Cardiac muscle cell (in vitro differentiated cells and primary cell): ENCODE measurements around the gene ZSCAN21. TPM values are rescaled to one million over a fixed set of nuclear protein-coding genes. Genes with fewer than 3 reads are reported as not detected.

ENCODE experiments used
- DNase-seq, 2 donors: peaks; one replicate each; pipeline versions ENCODE4 v3.0.0 to v3.0.0-alpha.2; 2010 to 2017; ENCODE audit warnings: low read depth in 1 of 2, low spot score in 1 of 2
- H3K27ac ChIP-seq: fragments of 200-600 bp; sonication (generic); 2 replicates; pipeline ENCODE4 v1.5.1; 2016
- H3K27me3 ChIP-seq: fragments of 200-600 bp; sonication (generic); 2 replicates; pipeline ENCODE4 v1.6.0; 2016; ENCODE audit warnings: control low read depth
- H3K36me3 ChIP-seq: fragments of 200-600 bp; sonication (generic); 2 replicates; pipeline ENCODE4 v1.5.1; 2016; ENCODE audit warnings: control low read depth
- H3K4me1 ChIP-seq: fragments of 200-600 bp; sonication (generic); 2 replicates; pipeline ENCODE4 v1.8.1; 2017; ENCODE audit warnings: low read depth, mild to moderate bottlenecking, mixed run types
- H3K4me3 ChIP-seq: fragments of 200-600 bp; sonication (generic); 2 replicates; pipeline ENCODE4 v1.5.1; 2016; ENCODE audit warnings: mild to moderate bottlenecking
- H3K9me3 ChIP-seq: fragments of 200-600 bp; sonication (generic); 2 replicates; pipeline ENCODE4 v1.5.1; 2017; ENCODE audit warnings: low read depth, mild to moderate bottlenecking, control low read depth
- polyA plus RNA-seq: library from polyadenylated mRNA; unstranded; fragments of >200 nt; fragmentation: Nextera tagmentation; extraction: Ambion mirVana; gene quantifications from 2 replicates; pipeline ENCODE4 v1.2.1, GENCODE V29; 2016
- total RNA-seq: library from RNA; depleted of rRNA; stranded (reverse); fragments of >200 nt; gene quantifications from 2 replicates; pipeline ENCODE4 v1.2.3, GENCODE V29; 2016
- TF ChIP-seq, protein P1 (sequence below): IDR thresholded peaks from 2 replicates; pipeline ENCODE4 v1.5.1; 2012; ENCODE audit warnings: low read depth, mild to moderate bottlenecking, low read length

The ZSCAN21 gene
- total and polyA plus RNA-seq, 2 experiments from 2014 or later, result 11.3 to 23.3 TPM

DNA sequence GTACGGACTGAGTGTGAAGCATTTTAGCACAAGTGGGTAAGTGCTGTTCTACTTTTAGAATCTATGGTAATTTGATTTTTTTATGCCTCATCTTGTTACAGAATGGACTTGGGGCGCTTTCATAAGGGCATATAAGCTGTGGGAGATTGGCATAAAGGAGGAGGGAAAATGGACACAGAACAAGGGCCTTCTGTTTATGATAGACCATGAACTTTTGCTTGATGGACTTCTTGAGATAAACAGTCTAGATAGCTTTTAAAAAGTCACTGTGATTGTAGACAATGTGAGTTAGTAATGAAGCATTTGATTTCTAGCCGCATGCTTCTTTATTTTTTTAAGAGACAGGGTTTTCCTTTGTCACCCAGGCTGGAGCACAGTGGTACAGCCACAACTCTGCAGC is 2.0 kb downstream of the ZSCAN21 start:
- TF ChIP-seq, protein P1, sequence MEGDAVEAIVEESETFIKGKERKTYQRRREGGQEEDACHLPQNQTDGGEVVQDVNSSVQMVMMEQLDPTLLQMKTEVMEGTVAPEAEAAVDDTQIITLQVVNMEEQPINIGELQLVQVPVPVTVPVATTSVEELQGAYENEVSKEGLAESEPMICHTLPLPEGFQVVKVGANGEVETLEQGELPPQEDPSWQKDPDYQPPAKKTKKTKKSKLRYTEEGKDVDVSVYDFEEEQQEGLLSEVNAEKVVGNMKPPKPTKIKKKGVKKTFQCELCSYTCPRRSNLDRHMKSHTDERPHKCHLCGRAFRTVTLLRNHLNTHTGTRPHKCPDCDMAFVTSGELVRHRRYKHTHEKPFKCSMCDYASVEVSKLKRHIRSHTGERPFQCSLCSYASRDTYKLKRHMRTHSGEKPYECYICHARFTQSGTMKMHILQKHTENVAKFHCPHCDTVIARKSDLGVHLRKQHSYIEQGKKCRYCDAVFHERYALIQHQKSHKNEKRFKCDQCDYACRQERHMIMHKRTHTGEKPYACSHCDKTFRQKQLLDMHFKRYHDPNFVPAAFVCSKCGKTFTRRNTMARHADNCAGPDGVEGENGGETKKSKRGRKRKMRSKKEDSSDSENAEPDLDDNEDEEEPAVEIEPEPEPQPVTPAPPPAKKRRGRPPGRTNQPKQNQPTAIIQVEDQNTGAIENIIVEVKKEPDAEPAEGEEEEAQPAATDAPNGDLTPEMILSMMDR, result no peak
- DNase-seq, result no peak
- no peaks in the 10 kb centered on the region for H3K27me3 ChIP-seq
- H3K4me1 ChIP-seq, result peaks cover 3% of the 10 kb centered on the region
- H3K36me3 ChIP-seq, result peaks cover 2% of the 10 kb centered on the region
- H3K9me3 ChIP-seq, result no peaks in the 10 kb centered on the region
- H3K27ac ChIP-seq, result no peak overlapping the region
- H3K4me3 ChIP-seq, result no peak overlapping the region

DNA sequence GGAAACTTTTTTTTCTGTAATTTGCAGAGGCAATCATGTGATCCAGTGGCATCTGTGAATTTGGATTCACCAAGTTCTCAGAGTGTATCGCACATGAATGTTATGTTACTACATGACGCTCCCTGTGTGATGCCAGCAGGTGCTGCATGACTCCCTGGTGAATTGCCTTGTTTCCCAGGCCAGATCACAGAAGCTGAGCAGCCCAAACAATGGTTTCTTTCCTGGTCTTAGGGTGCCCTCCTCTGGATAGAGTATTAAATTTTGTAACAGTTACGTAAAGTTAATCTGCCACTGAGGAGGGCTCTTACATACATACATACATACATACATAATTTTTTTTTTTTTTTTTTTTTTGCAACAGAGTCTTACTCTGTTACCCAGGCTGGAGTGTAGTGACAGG is 3.6 kb downstream of the ZSCAN21 start:
- Histone ChIP-seq H3K4me3 (no peak overlapping the region), H3K27me3 (no peaks in the 10 kb centered on the region), H3K36me3 (peaks cover 18% of the 10 kb centered on the region), H3K4me1 (peaks cover 3% of the 10 kb centered on the region), H3K9me3 (no peaks in the 10 kb centered on the region), H3K27ac (no peak overlapping the region)
- TF ChIP-seq, protein P1, result peak; percentile 22
- DNase-seq, result peak; percentile 35 to 78

DNA sequence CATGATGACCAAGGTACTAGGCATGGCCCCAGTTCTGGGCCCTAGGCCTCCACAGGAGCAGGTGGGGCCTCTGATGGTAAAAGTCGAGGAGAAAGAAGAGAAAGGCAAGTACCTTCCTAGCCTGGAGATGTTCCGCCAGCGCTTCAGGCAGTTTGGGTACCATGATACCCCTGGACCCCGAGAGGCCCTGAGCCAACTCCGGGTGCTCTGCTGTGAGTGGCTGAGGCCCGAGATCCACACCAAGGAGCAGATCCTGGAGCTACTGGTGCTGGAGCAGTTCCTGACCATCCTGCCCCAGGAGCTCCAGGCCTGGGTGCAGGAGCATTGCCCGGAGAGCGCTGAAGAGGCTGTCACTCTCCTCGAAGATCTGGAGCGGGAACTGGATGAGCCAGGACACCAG is 7.4 kb downstream of the ZSCAN21 start:
- Histone ChIP-seq H3K4me1 (no peaks in the 10 kb centered on the region), H3K4me3 (no peak overlapping the region), H3K9me3 (no peaks in the 10 kb centered on the region), H3K27me3 (no peaks in the 10 kb centered on the region), H3K27ac (no peak overlapping the region), H3K36me3 (peaks cover 25% of the 10 kb centered on the region)
- TF ChIP-seq, protein P1, result no peak
- no peak for DNase-seq

DNA sequence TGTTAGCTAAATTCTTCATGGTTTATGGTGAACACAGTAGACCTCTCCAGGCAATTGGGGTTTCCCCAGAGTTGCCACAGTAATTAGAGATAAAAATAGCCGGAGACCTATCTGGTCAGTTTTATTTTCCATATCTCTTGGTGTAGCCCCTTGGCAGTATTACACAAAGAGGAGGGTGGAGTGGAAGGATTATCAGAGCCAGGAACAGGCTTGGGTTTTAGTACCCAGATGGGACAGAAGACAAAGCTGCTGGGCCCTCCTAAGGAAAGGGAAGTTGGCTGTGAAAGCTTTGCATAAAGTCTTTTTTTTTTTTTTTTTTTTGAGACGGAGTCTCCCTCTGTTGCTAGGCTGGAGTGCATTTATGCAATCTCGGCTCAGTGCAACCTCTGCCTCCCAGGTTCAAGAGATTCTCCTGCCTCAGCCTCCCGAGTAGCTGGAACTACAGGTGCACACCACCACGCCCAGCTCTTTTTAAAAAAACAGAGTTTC is 9.7 kb downstream of the ZSCAN21 start:
- Histone ChIP-seq H3K36me3 (peaks cover 32% of the 10 kb centered on the region), H3K4me3 (no peak overlapping the region), H3K27me3 (no peaks in the 10 kb centered on the region), H3K9me3 (no peaks in the 10 kb centered on the region), H3K4me1 (no peaks in the 10 kb centered on the region), H3K27ac (no peak overlapping the region)
- TF ChIP-seq, protein P1, result no peak
- DNase-seq, result no peak

DNA sequence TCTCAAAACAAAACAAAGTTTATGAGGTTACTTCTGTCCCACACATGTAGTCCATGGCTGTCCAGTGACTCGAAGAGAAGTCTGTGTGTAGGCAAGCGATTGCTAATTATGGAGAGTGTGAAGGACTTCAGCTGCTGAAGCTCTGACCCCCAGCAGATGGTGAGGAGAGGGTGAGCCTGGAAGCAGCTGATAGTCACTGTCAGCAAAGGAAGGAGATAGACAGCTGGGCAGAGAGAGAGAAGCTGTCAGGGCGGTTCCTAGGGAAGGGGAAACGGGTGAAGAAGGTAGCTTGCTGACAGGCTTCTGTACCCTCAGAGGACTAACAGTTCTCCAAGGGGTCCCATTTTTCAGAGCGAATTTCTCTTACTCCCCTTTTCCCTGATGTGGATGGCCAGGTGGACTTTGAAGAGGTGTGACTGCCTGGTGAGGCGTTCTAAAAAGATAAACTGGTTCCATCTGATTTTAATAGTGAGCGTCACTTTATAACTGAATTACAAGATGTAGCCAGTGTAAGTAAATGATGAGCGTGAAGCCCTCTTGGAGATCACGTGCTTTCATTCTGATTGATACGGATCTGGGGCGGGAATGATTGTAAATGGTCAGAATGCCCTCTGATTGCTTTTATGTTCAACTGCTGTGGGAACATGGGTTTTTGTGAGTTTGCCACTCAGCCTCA is 12.1 kb downstream of the ZSCAN21 start:
- Histone ChIP-seq H3K27me3 (no peaks in the 10 kb centered on the region), H3K36me3 (peaks cover 34% of the 10 kb centered on the region), H3K4me1 (peaks cover 4% of the 10 kb centered on the region), H3K4me3 (no peak overlapping the region), H3K27ac (no peak overlapping the region), H3K9me3 (no peaks in the 10 kb centered on the region)
- no peak for DNase-seq
- TF ChIP-seq, protein P1, result no peak
